GM15510 (cell line): Measurements from ENCODE around the gene CTNS.

ENCODE experiments used
- POLR2A ChIP-seq: IDR thresholded peaks from 3 replicates; pipeline ENCODE4 v1.6.1; 2011; ENCODE audit warnings: borderline replicate concordance; ENCODE audit not compliant: insufficient read length; ENCODE audit errors: extremely low read depth

The CTNS gene

DNA sequence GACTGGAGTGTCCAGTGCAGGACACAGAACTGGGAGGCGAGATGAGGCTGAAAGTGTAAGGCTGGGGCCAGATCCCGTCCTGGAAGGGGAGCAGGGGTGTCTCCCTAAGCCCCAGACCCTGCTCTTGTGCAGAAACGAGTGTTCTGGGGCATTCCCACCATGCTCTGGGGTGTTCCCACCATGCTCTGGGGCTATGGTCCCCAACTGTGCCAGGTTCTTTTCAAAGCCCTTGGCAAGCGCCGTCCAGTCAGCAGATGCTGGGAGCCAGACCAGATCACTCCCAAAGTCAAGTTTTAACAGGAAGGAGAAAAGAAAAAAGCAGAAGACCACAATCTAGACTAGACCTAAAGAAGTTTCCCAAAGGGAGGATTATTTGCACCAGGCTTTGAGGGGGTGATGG is 29.3 kb downstream of the CTNS start:
- no peak for TF ChIP-seq POLR2A

- no peak for TF ChIP-seq POLR2A
Observed at GRCh38 chr17:3666516-3666915, 30.0 kb downstream of the CTNS start.

DNA sequence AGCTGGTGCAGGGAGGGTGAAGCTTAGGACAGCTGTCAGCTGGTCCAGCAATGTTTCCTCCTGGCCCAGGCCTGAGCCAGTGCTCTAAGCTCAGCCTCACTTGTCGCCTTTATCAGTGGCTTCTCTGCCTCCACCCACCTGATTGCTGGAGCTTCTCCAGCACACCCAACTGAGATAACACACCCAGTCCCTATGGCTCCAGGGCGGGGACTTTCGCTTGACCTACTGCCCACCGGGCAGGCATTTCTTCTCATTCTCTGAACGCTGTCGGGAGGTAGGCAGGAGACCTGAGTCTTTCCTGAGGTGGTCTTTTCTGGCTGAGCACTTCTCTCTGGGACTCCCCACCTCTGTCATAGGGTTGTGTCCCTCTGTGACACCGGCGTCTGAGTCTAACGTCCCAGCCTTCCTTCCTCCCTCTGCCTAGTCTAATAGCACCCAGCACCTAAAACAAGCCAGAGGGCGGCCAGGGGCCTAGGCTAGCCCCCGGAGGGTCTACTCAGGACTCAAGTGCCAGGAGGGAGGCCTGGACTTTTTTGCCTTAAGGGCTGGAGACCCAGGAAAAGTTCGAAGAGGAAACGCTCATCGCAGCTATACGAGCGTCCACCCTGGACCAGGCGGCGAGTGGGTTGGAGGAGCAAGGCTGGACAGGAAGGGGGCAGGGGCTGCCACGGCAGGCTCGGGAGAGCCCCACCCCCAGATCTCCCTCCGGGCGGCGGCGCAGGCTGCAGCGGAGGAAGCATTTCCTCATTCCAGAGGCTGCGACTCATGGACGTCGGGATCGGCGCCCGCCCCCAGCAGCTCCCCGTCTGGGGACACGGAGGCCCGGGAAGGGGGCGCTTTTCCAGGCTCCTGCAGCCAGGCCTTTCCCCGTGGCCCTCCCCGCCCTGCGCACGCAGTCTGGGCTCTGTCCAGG is 31.1 kb downstream of the CTNS start:
- no peak for TF ChIP-seq POLR2A

- peak; percentile 93 for TF ChIP-seq POLR2A
Observed at GRCh38 chr17:3668279-3669084, 31.9 kb downstream of the CTNS start, which contains the start of the genes EMC6 and TAX1BP3. TSS of gene EMC6 (plus strand) at chr17:3668812. CDS start at chr17:3669147, 335 bp downstream. TSS of gene TAX1BP3 (minus strand) at chr17:3668578. CDS start at chr17:3668526, 52 bp downstream.

GRCh38 chr17:3669085-3669347 is 32.5 kb downstream of the CTNS start:
- no peak for TF ChIP-seq POLR2A

- no peak for TF ChIP-seq POLR2A
Observed at GRCh38 chr17:3669548-3669947, 33.0 kb downstream of the CTNS start.

- no peak for TF ChIP-seq POLR2A
Observed at GRCh38 chr17:3672571-3672970, 36.0 kb downstream of the CTNS start.

GRCh38 chr17:3675886-3676285 is 39.3 kb downstream of the CTNS start:
- TF ChIP-seq POLR2A, result no peak

- TF ChIP-seq POLR2A, result no peak
Observed at GRCh38 chr17:3678095-3678820, 41.7 kb downstream of the CTNS start.

GRCh38 chr17:3678821-3679530 is 42.4 kb downstream of the CTNS start:
- no peak for TF ChIP-seq POLR2A

- TF ChIP-seq POLR2A, result no peak
Observed at GRCh38 chr17:3679531-3680126, 43.1 kb downstream of the CTNS start.

DNA sequence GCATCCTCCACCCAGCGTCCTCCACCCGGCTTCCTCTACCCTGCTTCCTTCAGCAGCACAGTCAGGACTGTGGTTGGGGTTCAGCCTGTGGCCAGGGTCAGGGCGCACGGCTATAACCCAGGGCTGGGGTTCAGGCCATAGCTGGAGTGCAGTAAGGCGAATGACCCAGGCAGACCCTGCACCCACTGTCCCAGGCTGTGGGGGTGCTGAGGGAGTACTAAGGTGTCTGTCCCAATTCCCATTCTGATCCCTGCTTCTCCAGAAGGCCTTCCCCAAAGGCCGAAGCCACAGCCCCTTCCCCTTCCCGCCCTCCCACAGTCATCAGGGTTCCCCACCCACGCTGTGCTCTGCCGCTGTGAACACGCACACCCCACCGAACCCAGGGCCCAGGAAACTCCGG is 44.5 kb downstream of the CTNS start:
- no peak for TF ChIP-seq POLR2A

DNA sequence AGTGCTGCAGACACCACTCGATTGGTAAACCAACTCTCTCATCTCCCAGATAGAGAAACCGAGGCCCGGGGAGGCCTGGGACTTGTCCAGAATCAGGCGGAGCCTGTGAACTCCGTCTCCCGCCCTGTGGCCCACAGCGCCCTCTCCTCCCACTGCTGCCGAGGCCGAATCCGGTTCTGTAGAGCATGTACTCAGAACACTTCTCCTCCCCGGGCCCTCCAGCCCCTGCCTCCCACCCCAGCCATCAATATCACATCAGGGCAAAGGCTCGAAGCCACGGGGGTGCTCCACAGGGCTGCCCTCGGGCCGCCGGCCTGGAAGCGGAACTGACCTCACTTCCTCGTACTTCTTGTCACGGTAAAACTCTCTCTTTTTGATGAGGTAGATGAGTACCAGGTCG is 45.0 kb downstream of the CTNS start:
- TF ChIP-seq POLR2A, result no peak

DNA sequence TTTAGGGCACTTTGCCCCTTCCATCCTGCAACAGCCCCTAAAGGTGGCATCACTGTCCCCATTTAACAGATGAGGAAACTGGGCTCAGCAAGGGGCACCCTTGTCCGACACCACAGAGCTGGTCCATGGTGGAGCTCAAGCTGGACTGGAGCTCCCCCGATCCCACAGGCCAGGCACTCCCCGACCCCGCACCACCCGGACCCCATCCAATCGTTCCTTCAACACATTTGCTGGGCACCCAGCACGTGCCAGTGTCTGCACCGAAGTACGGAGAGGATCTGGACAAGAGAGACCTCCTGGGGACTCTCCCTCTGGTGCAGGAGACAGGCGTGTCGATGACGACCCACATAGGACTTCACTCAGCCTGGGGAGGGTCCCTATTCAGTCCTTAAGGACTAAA is 45.5 kb downstream of the CTNS start:
- no peak for TF ChIP-seq POLR2A

- TF ChIP-seq POLR2A, result no peak
Observed at GRCh38 chr17:3683054-3683511, 46.5 kb downstream of the CTNS start.

- no peak for TF ChIP-seq POLR2A
Observed at GRCh38 chr17:3685174-3685573, 48.6 kb downstream of the CTNS start.
